Fibroblast of skin of right biceps (primary cell): ENCODE measurements around the gene JAK2.
"Not testable (repeated sequence)": the region's sequence is repeated elsewhere in the genome, so short reads cannot be mapped to it uniquely, and the experiment has no call there.

Source experiments
- DNase-seq: peaks from one replicate; pipeline ENCODE4 v3.0.0-alpha.2; 2013

JAK2 gene

DNA sequence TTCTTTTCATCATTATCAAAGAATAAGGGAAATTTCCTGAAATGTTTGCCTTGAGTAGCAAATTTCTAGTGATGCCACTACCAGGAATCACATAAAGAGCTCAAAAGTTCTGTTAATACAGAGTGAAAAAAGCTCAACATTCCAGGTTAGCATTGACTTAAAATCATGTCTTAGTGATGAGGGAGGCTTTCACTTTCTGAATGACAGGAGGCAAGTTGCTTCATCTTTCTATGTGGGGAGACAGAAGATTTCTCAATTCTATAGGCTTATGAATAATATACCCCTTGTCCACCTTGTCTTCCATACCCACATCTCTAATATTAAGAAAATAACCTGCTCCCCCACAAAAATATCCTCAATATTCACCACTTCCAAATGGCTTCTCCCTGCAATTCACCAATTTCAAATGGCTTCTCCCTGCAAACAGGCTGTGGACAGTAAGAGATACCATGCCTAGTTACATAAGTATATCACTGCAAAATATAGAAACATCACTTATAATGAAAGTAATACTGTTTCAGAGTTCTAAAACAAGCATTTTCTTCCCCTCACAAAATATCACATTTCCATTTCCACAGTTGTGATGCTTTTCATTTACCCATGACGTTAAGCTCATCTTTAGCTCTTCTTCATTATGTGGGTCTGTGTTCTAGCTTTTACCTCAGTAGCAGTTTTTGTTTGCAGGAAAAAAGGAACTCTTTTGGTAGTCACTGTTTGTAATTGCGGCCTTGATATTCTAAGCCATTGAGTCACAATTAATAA lies 2.2 kb upstream of the JAK2 start:
- DNase-seq, result no peak

DNA sequence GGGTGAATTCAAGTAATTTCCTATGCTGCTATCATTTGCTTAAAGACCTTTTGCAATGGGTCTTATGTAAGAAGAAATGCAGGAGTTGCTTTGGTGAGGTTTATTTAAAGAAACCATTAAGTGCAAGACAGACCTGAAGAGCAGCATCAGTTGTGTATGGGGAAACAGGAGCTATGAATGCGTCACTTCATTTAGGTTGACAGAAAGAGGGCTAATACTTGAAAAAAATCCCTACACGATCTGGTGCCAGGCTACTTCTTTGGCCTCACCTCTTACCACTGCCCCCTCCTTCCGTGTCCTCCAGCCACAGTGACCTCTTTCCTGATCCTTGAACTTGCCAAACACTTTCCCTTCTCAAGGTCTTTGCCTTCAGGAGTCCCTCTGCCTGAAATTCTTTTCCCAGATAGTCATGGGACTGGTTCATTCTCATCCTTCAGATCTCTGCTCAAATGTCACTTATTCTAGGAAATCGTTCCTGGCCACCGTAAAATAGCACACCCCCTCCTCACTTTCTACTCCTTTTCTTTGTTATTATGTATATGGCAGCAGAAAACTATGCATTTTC lies 1.4 kb upstream of the JAK2 start:
- no peak for DNase-seq

DNA sequence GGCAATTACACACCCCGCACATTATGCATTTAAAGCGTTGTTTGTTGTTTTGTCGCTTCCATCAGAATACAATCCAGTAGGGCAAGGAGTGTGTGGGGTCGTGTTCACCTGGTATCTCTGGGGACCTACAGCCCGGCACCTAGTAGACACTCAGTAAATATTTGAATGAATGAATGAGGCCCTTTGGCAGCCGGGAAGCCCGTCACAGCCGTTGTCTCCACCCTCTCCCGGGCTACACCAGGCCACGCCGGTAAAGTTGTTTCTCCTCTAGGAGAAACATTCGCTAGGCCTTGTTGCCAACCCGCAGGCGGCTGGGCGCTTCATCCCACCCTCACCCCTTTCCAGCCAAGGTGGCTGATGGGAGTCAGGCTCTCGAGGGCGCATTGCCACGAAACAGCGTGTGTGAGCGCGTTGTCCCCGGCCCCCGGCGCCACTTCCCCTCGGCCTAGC lies 876 bp upstream of the JAK2 start:
- no peak for DNase-seq

DNA sequence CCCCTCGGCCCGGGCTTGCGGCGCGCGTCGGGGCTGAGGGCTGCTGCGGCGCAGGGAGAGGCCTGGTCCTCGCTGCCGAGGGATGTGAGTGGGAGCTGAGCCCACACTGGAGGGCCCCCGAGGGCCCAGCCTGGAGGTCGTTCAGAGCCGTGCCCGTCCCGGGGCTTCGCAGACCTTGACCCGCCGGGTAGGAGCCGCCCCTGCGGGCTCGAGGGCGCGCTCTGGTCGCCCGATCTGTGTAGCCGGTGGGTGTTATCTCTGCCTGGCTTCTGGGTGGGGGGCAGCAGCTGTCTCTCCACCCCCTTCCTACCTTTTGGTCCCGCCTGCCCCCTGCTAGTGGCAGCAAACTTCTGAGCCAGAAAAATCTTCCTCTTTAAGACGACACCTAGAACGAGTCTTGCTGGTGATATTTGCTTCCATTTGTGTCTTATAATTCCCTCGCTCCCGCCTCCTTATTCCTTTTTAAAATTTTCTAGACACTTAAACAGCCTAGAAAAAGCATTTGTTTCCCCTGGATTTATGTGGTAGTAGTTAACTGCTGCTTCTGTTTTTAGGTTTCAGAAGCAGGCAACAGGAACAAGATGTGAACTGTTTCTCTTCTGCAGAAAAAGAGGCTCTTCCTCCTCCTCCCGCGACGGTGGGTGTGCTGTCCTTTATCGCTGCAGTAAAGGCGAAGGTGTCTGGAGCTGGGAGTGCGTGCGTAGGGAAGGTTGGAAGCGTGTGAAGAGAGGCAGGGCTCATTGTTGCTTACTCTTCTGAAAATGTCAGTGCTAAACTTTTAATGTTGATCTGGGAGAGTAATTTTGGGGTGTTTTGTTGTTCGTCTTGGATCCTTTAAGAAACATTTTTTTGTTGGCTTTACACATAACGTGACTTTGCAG lies 554 bp downstream of the JAK2 start:
- peak; percentile 43 for DNase-seq

DNA sequence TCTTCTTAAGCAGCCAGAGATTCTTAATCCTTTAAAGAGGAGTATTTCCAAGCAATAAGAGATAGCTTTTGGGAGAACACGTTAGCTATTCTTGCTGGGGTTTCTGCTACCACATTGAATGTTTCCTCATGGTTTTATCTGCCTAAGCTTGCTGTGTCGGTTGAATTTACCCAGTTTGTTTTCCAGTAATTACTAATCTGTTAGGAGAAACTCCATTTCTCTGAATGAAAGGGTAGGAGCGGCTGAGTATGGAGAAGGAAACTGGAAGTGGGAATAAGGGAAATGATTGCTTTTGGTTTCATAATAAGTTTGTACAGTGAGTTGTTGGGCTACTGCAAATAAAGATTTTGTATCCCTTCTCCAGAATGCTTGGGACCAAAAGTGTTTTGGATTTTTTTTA lies 1.2 kb downstream of the JAK2 start:
- DNase-seq, result no peak

DNA sequence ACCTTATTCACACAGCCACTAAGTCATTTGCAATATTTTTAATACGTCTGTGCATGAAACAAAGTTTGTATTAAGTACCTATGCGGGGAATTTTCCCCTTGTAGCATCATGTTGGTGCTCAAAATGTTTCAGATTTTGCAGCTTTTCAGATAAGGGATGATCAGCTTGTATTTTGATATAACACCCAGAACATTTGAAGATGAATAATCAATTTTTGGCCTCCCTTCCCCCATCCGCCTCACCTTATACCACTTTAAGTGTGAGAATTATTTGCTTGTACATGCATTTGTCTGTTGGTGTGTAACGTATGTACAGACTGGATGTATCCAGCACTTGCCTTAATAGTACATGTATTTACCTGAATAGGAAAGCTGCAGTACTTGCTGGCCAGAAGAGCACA lies 1.7 kb downstream of the JAK2 start:
- DNase-seq, result no peak

DNA sequence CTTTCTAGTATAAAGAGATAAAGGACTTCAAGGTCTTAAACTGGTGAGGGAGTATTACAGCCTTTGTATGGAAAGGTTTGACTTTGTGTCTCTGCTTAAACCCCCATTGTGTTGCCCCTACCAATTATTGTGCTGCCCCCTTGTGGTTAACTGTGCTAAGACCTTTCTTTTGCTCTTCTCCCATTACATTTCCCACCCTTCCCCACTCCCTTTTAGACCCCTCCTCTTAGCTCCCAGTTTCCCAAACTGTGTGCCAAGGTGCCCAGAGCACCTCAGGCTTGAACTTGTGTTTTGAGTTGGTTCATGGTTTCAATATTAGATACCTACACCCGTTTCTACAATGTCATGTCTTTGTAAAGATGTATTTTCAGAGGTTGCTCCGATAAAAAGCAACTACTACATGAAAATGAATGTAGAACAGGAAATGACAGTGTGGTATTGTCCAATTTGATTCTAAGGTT lies 2.9 kb downstream of the JAK2 start:
- peak; percentile 69 for DNase-seq

DNA sequence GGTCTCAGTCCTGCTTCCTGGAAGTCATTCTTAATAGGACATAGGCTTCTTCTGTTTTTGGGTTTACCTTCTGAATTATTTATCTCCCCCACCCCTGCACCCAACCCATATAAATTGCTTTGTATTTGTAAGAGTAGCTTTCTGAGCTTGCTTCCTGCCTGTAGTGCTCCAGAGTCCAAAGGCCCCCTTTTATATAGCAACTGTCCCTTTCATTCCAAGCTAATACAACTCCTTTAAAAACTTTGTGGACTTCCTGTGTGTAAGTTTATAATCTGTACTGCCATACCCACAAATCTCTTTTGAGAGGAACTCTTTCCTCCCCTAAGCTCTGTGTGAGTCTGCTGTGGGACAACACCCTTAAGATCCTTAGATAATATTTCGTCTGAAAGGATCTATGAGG lies 7.8 kb downstream of the JAK2 start:
- DNase-seq, result no peak

DNA sequence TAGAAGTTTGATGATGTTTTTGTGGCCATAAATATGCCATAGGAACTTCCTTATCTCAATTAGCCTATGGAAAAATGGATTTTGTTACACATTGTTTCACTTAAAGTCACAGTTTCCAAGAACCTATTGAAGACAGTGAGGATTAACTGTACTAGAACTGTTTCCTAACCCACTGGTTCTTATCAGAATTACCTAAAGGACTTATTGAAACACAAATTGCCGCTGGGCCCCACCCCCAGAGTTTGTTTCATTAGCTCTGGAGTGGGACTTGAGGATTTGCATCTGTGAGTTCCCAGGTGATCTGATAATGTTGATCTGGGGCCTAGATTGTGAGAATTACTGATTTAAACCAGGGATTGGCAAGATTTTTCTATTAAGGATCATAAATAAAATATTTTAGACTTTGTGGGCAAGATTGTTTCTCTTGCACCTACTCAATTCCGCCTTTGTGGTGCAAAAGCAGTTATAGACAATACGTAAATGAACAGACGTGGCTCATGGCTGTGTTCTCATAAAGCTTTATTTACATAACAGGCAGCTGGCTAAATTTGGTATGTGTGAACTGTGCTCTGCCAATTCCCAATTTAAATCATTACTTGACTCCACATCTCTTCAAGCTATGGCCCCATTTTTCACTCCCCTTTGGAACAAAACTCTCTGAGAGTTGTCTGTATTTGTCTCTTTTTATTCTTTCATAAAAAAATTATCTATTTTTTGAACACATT lies 9.3 kb downstream of the JAK2 start:
- DNase-seq, result no peak

DNA sequence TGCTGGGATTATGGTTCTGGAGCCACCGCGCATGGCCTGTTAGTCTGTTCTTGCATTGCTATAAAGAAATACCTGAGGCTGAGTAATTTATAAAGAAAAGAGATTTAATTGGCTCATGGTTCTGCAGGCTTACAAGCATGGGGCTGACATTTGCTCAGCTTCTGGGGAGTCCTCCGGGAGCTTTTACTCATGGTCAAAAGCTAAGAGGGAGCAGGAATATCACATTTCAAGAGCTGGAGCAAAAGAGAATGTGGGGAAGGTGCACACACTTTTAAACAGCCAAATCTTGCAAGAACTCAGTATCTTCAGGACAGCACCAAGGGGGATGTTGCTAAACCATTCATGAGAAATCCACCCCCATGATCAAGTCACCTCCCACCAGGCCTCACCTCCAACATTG lies 12.1 kb downstream of the JAK2 start:
- no peak for DNase-seq

DNA sequence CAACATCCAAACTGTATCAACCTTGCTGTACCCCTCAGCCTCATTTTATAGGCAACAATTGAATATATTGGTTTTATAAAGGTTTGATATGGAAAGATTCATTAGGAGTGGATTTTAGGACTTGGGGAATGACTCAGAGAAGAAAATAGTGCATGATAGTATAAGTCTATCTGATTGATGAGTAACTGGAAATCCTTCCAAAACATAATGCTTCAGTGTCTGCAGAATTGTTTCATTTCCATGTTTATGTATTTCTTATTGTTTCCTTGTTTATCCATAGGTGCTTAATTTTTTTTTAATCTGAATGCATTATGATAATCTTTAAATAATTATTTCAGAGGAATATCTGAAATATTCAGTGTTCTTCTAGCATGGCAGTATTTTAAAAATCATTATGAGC lies 12.6 kb downstream of the JAK2 start:
- DNase-seq, result no peak

DNA sequence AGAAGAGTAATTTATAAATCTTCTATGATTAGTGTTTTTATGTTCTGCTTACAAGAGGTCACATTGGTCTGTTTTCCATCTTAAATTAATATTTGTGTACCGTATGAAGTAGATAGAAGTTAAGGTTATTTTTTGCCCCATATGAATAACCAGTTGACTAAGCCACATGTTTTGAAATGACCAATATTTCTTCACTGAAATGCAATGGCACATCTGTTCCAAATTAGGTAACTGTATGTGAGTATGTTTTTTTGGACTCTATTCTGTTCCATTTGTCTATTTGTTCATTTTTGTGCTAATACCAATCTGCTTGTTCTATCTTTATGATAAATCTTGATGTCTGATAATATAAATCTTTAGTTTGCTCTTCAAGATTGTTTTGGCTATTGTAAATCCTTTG lies 17.7 kb downstream of the JAK2 start:
- peak; percentile 56 for DNase-seq

DNA sequence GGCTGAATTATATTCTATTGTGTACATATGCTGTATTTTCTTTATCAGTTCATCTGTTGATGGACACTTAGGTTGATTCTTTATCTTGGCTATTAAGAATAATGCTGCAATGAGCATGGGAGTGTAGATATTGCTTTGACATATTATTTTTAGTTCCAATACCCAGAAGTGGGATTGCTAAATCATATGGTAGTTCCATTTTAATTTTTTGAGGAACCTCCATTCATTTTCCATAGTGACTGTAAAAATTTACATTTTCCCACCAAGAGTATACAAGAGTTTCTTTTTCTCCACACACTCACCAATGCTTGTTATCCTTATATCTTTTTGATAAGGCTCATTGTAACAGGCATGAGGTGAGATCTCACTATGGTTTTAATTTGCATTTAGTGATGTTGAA lies 19.4 kb downstream of the JAK2 start:
- DNase-seq, result no peak

DNA sequence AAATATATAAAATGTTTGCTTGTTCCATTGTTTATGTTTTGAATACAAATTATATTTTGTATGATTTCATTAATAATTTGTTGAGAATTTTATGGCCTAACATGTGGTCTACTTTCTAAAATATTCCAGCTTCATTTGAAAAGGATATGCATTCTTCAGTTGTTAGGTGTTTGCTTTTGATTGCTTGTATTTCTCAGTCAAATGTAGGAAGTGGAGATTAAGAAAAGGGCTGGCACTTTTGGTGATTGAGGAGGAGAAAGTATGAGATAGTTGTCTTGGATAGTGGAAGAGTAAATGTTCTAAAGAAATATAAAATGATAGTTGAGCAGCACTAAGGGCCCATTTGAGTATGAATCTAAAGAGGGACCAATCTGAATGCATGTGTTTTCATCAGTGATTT lies 23.1 kb downstream of the JAK2 start:
- DNase-seq, result peak; percentile 22

DNA sequence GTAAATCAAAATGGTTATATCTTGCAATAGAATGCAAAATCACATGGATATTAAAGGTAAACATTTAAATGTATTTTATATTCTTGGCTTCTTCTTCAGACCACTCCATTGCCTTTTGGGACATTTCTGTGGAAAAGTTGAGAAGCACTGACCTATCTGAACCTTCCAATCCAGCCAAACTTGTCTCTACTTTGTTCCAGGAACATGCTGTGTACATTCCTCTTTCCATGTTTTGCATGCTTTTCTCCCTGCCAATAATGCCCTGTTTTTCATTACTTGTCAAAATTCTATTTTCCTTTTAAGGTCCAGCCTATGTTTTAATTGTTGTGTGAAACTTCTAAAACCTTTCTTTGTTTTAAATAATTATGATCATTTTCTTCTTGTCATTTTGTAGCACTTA lies 28.3 kb downstream of the JAK2 start:
- no peak for DNase-seq

DNA sequence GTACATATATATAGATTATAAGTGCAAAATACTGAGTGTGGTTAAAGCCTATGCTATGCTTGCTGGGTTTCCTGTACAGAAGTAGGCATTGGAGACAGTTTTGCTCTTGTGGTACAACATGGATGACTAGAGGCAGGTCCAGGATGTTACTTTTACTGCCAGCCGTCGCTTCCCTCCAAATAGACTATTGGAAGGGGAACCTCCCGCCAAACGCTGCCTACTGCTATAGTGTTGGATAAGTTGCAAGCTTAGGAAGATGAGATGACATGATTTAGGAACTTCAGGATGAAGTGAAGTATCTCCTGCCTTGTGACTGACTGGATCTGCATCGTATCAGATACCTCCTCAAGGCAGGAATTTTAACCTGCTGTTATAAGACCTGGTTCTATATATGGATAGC lies 30.9 kb downstream of the JAK2 start:
- no peak for DNase-seq

DNA sequence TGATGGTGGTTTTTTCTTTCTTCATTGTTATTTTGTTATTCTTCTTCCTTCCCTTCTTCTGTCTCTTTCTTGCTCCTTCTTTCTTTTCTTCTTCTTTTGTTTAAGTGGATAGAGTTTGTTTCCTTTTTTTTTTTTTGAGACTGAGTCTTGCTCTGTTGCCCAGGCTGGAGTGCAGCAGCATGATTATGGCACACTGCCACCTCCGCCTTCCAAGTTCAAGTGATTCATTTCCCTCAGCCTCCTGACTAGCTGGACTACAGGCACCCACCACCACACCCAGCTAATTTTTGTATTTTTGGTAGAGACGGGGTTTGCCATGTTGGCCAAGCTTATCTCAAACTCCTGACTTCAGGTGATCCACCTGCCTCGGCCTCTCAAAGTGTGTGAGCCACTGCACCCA lies 40.3 kb downstream of the JAK2 start:
- peak; percentile 22 for DNase-seq

DNA sequence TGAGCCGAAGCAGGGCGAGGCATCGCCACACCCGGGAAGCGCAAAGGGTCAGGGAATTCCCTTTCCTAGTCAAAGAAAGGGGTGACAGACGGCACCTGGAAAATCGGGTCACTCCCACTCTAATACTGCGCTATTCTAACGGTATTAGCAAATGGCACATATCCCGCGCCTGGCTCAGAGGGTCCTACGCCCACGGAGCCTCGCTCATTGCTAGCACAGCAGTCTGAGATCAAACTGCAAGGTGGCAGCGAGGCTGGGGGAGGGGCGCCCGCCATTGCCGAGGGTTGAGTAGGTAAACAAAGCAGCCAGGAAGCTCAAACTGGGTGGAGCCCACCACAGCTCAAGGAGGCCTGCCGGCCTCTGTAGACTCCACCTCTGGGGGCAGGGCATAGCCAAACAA lies 46.9 kb downstream of the JAK2 start:
- not testable (repeated sequence) for DNase-seq

DNA sequence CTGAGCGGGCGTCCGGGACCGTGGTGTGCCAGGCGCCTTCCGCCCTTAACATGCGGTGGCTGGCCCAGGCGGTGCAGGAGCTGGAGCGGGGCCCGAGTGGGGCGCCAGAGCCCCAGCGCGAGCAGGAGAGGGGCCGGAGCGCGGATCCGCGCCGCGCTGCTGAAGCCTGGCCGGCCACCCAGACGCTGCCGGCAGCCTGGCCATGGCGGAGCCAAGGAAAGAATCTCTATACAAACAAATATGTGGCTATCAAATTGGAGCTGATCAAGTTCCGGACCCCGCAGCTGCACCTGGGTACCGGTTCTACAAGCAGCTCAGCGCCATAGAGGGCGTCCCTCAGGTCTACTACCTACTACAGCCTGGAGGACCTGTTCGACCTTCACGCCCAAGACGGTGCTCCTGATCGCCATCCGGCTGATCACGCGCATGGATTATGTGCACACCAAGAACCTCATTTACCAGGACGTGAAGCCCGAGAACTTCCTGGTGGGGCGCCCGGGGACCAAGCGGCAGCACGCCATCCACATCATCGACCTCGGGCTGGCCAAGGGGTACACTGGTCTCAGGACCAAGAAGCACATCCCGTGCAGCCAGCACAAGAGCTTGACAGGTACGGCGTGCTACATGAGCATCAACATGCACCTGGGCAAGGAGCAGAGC lies 55.8 kb downstream of the JAK2 start:
- no peak for DNase-seq

DNA sequence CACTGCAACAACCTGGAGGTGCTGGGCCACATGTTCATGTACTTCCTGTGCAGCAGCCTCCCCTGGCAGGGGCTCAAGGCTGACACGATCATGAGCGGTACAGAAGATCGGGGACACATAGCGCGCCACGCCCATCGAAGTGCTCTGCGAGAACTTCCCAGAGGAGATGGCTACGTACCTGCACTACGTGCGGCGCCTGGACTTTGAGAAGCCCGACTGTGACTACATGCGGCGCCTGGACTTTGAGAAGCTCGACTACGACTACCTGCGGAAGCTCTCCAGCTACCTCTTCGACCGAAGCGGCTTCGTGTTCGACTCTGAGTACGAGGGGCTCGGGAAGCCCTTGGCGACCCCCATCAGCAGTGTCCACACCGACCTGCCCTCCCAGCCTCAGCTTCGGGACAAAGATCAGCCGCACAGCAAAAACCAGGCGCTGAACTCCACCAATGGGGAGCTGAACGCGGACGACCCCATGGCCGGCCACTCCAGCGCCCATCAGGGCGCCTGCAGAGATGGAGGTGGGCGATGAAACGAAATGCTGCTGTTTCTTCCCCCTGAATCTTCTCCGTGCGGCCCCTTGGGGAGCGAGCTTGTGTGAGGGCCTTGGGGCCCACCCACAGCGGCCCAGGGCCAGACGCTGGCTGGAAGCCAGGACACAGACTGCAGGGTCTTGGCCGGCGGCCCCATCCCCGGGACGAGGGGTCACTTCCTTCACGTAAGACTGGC lies 56.5 kb downstream of the JAK2 start:
- DNase-seq, result no peak

DNA sequence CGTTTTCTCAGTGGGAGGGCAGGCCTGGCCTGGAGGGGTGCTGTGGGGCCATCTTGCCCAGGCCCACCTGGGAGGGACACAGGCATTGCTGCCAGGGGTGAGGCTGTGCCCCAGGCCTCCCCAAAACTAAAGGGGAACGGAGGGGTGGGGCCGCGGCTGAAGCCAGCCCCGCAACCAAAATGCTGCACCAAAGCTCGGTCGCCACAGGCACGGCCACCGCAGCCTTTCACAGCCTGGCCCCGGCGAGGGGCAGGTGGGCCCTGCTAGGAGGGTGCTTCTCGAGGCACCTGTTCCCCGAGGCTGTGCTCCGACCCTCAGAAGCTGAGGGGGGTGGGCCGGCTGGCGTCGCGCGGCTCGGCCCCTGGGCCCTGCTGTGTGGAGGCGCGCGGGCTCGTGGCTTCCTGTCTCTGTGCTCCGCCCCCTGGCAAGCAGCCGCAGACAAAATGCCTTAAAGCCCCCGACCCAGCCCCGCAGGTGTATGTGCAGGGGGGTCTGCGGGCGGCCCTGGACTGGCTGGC lies 57.6 kb downstream of the JAK2 start:
- no peak for DNase-seq

DNA sequence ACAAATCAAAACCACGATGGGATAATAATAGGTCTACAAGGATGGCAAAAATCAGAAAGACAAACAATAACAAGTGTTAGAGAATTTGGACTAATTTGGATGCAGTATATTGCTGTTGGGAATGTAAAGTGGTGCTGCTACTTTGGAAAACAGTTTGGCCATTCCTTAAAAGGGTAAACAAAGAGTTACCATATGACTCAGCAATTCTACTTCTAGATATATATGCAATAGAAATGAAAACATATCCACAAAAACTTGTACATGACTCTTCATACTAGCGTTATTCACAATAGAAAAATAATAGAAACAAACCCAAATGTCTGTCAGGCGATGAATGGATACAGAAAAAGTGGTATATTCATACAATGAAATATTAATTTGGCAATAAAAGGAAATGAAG lies 58.3 kb downstream of the JAK2 start:
- DNase-seq, result no peak
